NT2/D1 (cell line): Measurements from ENCODE around the gene OCLN.

Experiments
- SUZ12 ChIP-seq: IDR thresholded peaks from 2 replicates; pipeline ENCODE4 v1.6.1; 2011; ENCODE audit not compliant: insufficient read length, insufficient read depth; ENCODE audit errors: extremely low read depth
- YY1 ChIP-seq: IDR thresholded peaks from 2 replicates; pipeline ENCODE4 v1.6.1; 2011; ENCODE audit not compliant: insufficient read length, insufficient read depth
- ZNF274 ChIP-seq: IDR thresholded peaks from 2 replicates; pipeline ENCODE4 v1.6.1; 2011; ENCODE audit warnings: mild to moderate bottlenecking, low read depth, low read length

GRCh38 chr5:69510694-69511093 lies 18.1 kb downstream of the OCLN start:
- TF ChIP-seq ZNF274, result no peak
- no peak for TF ChIP-seq SUZ12
- no peak for TF ChIP-seq YY1
